H1 (cell line): ENCODE results near the gene CRYGN. TPM values are rescaled to one million over a fixed set of nuclear protein-coding genes. Genes with fewer than 3 reads are reported as not detected.

Experiments used
- CTCF ChIA-PET: fragments of 300-600 bp; sonication (Branson Sonifier 250); formaldehyde crosslinking; loops from one replicate; lab custom pipeline; 2021; ENCODE audit not compliant: partially characterized antibody; lab: Charles Lee
- POLR2A ChIA-PET: fragments of 300-600 bp; sonication (Branson Sonifier 250); formaldehyde crosslinking; loops from one replicate; lab custom pipeline; 2021; ENCODE audit warnings: inconsistent platforms; ENCODE audit not compliant: partially characterized antibody; lab: Charles Lee
- DNase-seq, 2 experiments: peaks; one replicate each; pipeline versions ENCODE4 v3.0.0 to v3.0.0-alpha.2; 2010 to 2022; ENCODE audit warnings: low spot score in 2 of 2, low read depth in 1 of 2, mixed read lengths in 1 of 2
- FAIRE-seq: peaks from 2 replicates; lab custom pipeline; 2011; peaks lifted over from hg19 to GRCh38; lab: Jason Lieb, UNC
- H2AFZ ChIP-seq: 2 replicates; pipeline ENCODE4 v1.8.1; 2012; ENCODE audit warnings: low read length, inconsistent platforms
- H2AK5ac ChIP-seq: 2 replicates; pipeline ENCODE4 v1.6.1; 2013; ENCODE audit warnings: low read depth, low read length
- H2BK120ac ChIP-seq: replicated peaks from 2 replicates; pipeline ENCODE3; 2013; ENCODE audit warnings: low read depth, low read length, inconsistent platforms
- H2BK12ac ChIP-seq: 2 replicates; pipeline ENCODE4 v1.6.1; 2013; ENCODE audit warnings: low read depth, low read length
- H2BK15ac ChIP-seq: 2 replicates; pipeline ENCODE4 v1.6.1; 2013; ENCODE audit warnings: low read length
- H2BK20ac ChIP-seq: 2 replicates; pipeline ENCODE4 v1.6.1; 2013; ENCODE audit warnings: low read length
- H2BK5ac ChIP-seq: 2 replicates; pipeline ENCODE4 v1.6.1; 2013; ENCODE audit warnings: low read depth, low read length
- H3K14ac ChIP-seq: 2 replicates; pipeline ENCODE4 v1.6.1; 2013; ENCODE audit warnings: inconsistent platforms; ENCODE audit not compliant: insufficient read length
- H3K18ac ChIP-seq: 2 replicates; pipeline ENCODE4 v1.6.1; 2013; ENCODE audit warnings: low read length; ENCODE audit errors: extremely low read depth
- H3K23ac ChIP-seq: 2 replicates; pipeline ENCODE4 v1.6.1; 2013; ENCODE audit warnings: inconsistent platforms; ENCODE audit not compliant: insufficient read length
- H3K23me2 ChIP-seq: 2 replicates; pipeline ENCODE4 v1.6.1; 2013; ENCODE audit warnings: low read depth, low read length
- H3K27ac ChIP-seq: 2 replicates; pipeline ENCODE4 v1.6.1; 2011; ENCODE audit warnings: low read depth, low read length, inconsistent platforms
- H3K27me3 ChIP-seq, 4 experiments: replicated peaks in 1 of 4; 1 replicate in 1 of 4; 2 replicates in 3 of 4; pipeline versions ENCODE4 v1.6.1 to v1.8.1; 2011 to 2013; ENCODE audit warnings: low read length in 3 of 4, mild to moderate bottlenecking in 3 of 4, inconsistent platforms in 2 of 4, mixed read lengths in 2 of 4, moderate library complexity in 1 of 4; ENCODE audit not compliant: control insufficient read depth in 3 of 4, insufficient read depth in 3 of 4; ENCODE audit errors: extremely low read depth in 1 of 4
- H3K36me3 ChIP-seq, 4 experiments: 2 replicates each; pipeline versions ENCODE4 v1.6.1 to v1.8.1; 2011 to 2013; ENCODE audit warnings: mild to moderate bottlenecking in 4 of 4, low read length in 3 of 4, moderate library complexity in 2 of 4, control low read depth in 1 of 4, inconsistent platforms in 1 of 4; ENCODE audit not compliant: insufficient read depth in 4 of 4, control insufficient read depth in 2 of 4
- H3K4ac ChIP-seq: replicated peaks from 2 replicates; pipeline ENCODE3; 2013; ENCODE audit warnings: low read length, low read depth, mixed read lengths, inconsistent platforms; ENCODE audit not compliant: insufficient read length
- H3K4me1 ChIP-seq, 4 experiments: replicated peaks in 1 of 4; 1 replicate in 1 of 4; 2 replicates in 3 of 4; pipeline versions ENCODE4 v1.6.1 to v1.8.1; 2011 to 2013; ENCODE audit warnings: low read length in 3 of 4, inconsistent platforms in 2 of 4, mixed read lengths in 1 of 4; ENCODE audit not compliant: insufficient read depth in 4 of 4, control insufficient read depth in 3 of 4
- H3K4me2 ChIP-seq, 2 experiments: 2 replicates each; pipeline versions ENCODE4 v1.6.1 to v1.8.1; 2011 to 2013; ENCODE audit warnings: low read depth in 2 of 2, low read length in 2 of 2, control low read depth in 1 of 2, inconsistent platforms in 1 of 2, mild to moderate bottlenecking in 1 of 2; ENCODE audit not compliant: insufficient read depth in 1 of 2
- H3K4me3 ChIP-seq, 4 experiments: fragments of 200-600, 300-600 bp in 1 of 4; sonication (generic), shearing (Covaris generic), sonication (Bioruptor Twin) in 1 of 4; 2 replicates each; pipeline versions ENCODE4 v1.5.1 to v1.8.1; 2011 to 2016; ENCODE audit warnings: low read length in 4 of 4, low read depth in 3 of 4, control low read depth in 2 of 4, inconsistent platforms in 2 of 4, mild to moderate bottlenecking in 2 of 4, mixed read lengths in 1 of 4, moderate library complexity in 1 of 4; ENCODE audit not compliant: insufficient read depth in 2 of 4; ENCODE audit errors: extremely low read depth in 1 of 4
- H3K56ac ChIP-seq: replicated peaks from 2 replicates; pipeline ENCODE3; 2013; ENCODE audit warnings: low read depth, mild to moderate bottlenecking, mixed read lengths, low read length, inconsistent platforms; ENCODE audit not compliant: insufficient read length
- H3K79me1 ChIP-seq: 2 replicates; pipeline ENCODE4 v1.6.1; 2013; ENCODE audit warnings: low read depth, low read length, control low read depth
- H3K79me2 ChIP-seq, 2 experiments: 2 replicates each; pipeline versions ENCODE4 v1.6.1 to v1.8.1; 2012 to 2013; ENCODE audit warnings: low read length in 2 of 2, mild to moderate bottlenecking in 2 of 2, inconsistent platforms in 1 of 2; ENCODE audit not compliant: insufficient read depth in 2 of 2, control insufficient read depth in 1 of 2
- H3K9ac ChIP-seq, 4 experiments: replicated peaks in 1 of 4; 1 replicate in 1 of 4; 2 replicates in 3 of 4; pipeline versions ENCODE4 v1.6.1 to v1.8.1; 2011 to 2013; ENCODE audit warnings: low read depth in 3 of 4, low read length in 3 of 4, control low read depth in 2 of 4, mild to moderate bottlenecking in 2 of 4, moderate library complexity in 2 of 4, inconsistent platforms in 1 of 4; ENCODE audit errors: extremely low read depth in 1 of 4
- H3K9me3 ChIP-seq, 2 experiments: 2 replicates each; pipeline versions ENCODE4 v1.6.1 to v1.8.1; 2012 to 2013; ENCODE audit warnings: mild to moderate bottlenecking in 2 of 2, moderate library complexity in 2 of 2, control low read depth in 1 of 2, inconsistent platforms in 1 of 2, low read depth in 1 of 2, low read length in 1 of 2, mixed read lengths in 1 of 2; ENCODE audit not compliant: insufficient read depth in 2 of 2
- H4K20me1 ChIP-seq, 2 experiments: replicated peaks in 1 of 2; 2 replicates each; pipeline versions ENCODE3 to v1.8.1; 2011 to 2013; ENCODE audit warnings: inconsistent platforms in 2 of 2, low read length in 2 of 2, mild to moderate bottlenecking in 1 of 2; ENCODE audit not compliant: insufficient read depth in 2 of 2, control insufficient read depth in 1 of 2
- H4K5ac ChIP-seq: 2 replicates; pipeline ENCODE4 v1.6.1; 2013; ENCODE audit warnings: low read length, low read depth, mixed read lengths, inconsistent platforms; ENCODE audit not compliant: insufficient read length
- H4K8ac ChIP-seq: 2 replicates; pipeline ENCODE4 v1.8.0; 2013; ENCODE audit warnings: mild to moderate bottlenecking, moderate library complexity, low read length, inconsistent platforms; ENCODE audit not compliant: insufficient read depth; ENCODE audit errors: extremely low read depth
- H4K91ac ChIP-seq: replicated peaks from 2 replicates; pipeline ENCODE3; 2013; ENCODE audit warnings: low read length, mixed read lengths, inconsistent platforms; ENCODE audit not compliant: insufficient read length
- BRCA1 ChIP-seq: IDR thresholded peaks from 2 replicates; pipeline ENCODE4 v1.6.1; 2012; ENCODE audit warnings: low read depth, low read length, improper control_type of control experiment
- CBX8 ChIP-seq: fragments of 300-800, 300-1000 bp; sonication (generic); IDR thresholded peaks from 2 replicates; pipeline ENCODE4 v1.7.1; 2016; ENCODE audit warnings: low read depth, low read length, borderline replicate concordance
- CEBPB ChIP-seq: IDR thresholded peaks from 2 replicates; pipeline ENCODE4 v1.6.1; 2012; ENCODE audit warnings: low read depth, low read length
- CTBP2 ChIP-seq: IDR thresholded peaks from 2 replicates; pipeline ENCODE4 v1.7.0; 2011; ENCODE audit warnings: borderline replicate concordance, mild to moderate bottlenecking, moderate library complexity, mixed read lengths, low read length; ENCODE audit not compliant: insufficient read depth, insufficient read length
- GABPA ChIP-seq: IDR thresholded peaks from 2 replicates; pipeline ENCODE4 v1.6.1; 2011; ENCODE audit warnings: mild to moderate bottlenecking, low read length, moderate library complexity, borderline replicate concordance; ENCODE audit not compliant: insufficient read depth
- JUN ChIP-seq: IDR thresholded peaks from 2 replicates; pipeline ENCODE4 v1.6.1; 2011; ENCODE audit warnings: low read depth, mild to moderate bottlenecking, improper control_type of control experiment, low read length
- NRF1 ChIP-seq: IDR thresholded peaks from 2 replicates; pipeline ENCODE4 v1.6.1; 2011; ENCODE audit warnings: mild to moderate bottlenecking, low read depth, low read length, improper control_type of control experiment
- SAP30 ChIP-seq: fragments of 300-600 bp; sonication (generic); IDR thresholded peaks from 2 replicates; pipeline ENCODE4 v1.7.1; 2012; ENCODE audit warnings: low read length, moderate library complexity, mild to moderate bottlenecking, inconsistent platforms; ENCODE audit not compliant: insufficient read depth, insufficient replicate concordance
- SRF ChIP-seq: IDR thresholded peaks from 2 replicates; pipeline ENCODE4 v1.6.1; 2011; ENCODE audit warnings: mild to moderate bottlenecking, low read depth, low read length, moderate library complexity
- WGBS, 2 experiments: shearing (Covaris generic) in 1 of 2; methylation state at CpG; one replicate each; pipeline versions ENCODE4 v1.1.6 to v1.1.7; 2013 to 2015; ENCODE audit warnings: low lambda C conversion rate in 2 of 2, mixed read lengths in 2 of 2, inconsistent platforms in 1 of 2, low coverage in 1 of 2, missing lambda C conversion rate in 1 of 2; ENCODE audit not compliant: insufficient replicate concordance in 2 of 2, insufficient coverage in 1 of 2, insufficient read length in 1 of 2; ENCODE audit errors: extremely low coverage in 1 of 2, missing lambda C conversion rate in 1 of 2; 5-methylcytosine and 5-hydroxymethylcytosine counted together
- polyA plus RNA-seq, 7 experiments: library from polyadenylated mRNA; depleted of rRNA in 3 of 7; stranded (reverse) in 5 of 7; unstranded in 2 of 7; fragments of >200 nt in 5 of 7; fragments of 200-250 nt in 2 of 7; gene quantifications; 1 replicate in 5 of 7; 2 replicates in 1 of 7; 4 replicates in 1 of 7; pipeline versions ENCODE4 v1.2.1 to v1.2.3, GENCODE V29; 2011 to 2013; ENCODE audit warnings: missing spikeins in 2 of 7, mixed read lengths in 2 of 7
- total RNA-seq: library from RNA; stranded (reverse); fragmentation: NEBNext Ultra II Directional; extraction: Animal tissue kit (Norgen Biotek cat#: 25700); gene quantifications from 2 replicates; pipeline ENCODE4 v1.2.1, GENCODE V29; 2021
- TF ChIP-seq, protein P1 (sequence below): IDR thresholded peaks from 2 replicates; pipeline ENCODE4 v1.6.1; 2011; ENCODE audit warnings: low read length, improper control_type of control experiment
- TF ChIP-seq, protein P2 (sequence below): IDR thresholded peaks from 2 replicates; pipeline ENCODE4 v1.6.1; 2012; ENCODE audit warnings: inconsistent platforms

Gene CRYGN
- total and polyA plus RNA-seq, 2 of the 8 experiments (the other 6 are each of a cell fraction or from before 2014, with no cell fraction given): 0.98 to 1.6 TPM

DNA sequence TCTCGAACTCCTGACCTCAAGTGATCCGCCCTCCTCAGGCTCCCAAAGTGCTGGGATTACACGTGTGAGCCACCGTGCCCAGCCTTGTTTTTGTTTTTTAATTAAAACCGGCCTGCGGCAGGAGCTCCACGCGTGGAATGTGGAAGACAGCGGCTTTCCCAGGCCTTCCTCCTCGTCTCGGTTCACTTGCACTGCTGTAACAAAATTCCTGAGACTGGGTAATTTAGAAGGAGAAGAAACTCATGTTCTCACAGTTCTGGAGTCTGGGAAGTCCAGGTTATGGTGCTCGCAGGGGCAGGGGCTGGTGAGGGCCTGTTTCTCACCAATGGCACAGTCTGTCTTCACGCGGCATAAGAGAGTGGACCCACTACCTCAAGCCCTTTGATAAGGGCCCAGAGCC is 14.4 kb upstream of the CRYGN start:
- H3K18ac ChIP-seq: no peak overlapping the region; the same call in none of the 2 replicates
- no peak overlapping the region for H2BK120ac ChIP-seq
- no peak overlapping the region for H3K27ac ChIP-seq
- no peak overlapping the region for H2AFZ ChIP-seq
- peak overlapping the region; percentile 52 for H4K91ac ChIP-seq
- WGBS, 2 experiments: 91% methylated on average over 14 of the region's 14 CpGs; no CpG with 5 or more reads in 1 of the 2 experiments
- H4K8ac ChIP-seq: no peak overlapping the region
- no peak overlapping the region for H3K14ac ChIP-seq
- DNase-seq: no peak
- no peaks in the 10 kb centered on the region for H3K79me2 ChIP-seq
- no peak overlapping the region for H3K56ac ChIP-seq
- TF ChIP-seq SAP30 (no peak), NRF1 (no peak), SRF (no peak), JUN (no peak), CBX8 (no peak), GABPA (no peak), CEBPB (no peak), CTBP2 (no peak), BRCA1 (no peak)
- TF ChIP-seq, protein P1, sequence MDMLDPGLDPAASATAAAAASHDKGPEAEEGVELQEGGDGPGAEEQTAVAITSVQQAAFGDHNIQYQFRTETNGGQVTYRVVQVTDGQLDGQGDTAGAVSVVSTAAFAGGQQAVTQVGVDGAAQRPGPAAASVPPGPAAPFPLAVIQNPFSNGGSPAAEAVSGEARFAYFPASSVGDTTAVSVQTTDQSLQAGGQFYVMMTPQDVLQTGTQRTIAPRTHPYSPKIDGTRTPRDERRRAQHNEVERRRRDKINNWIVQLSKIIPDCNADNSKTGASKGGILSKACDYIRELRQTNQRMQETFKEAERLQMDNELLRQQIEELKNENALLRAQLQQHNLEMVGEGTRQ: no peak
- TF ChIP-seq, protein P2, sequence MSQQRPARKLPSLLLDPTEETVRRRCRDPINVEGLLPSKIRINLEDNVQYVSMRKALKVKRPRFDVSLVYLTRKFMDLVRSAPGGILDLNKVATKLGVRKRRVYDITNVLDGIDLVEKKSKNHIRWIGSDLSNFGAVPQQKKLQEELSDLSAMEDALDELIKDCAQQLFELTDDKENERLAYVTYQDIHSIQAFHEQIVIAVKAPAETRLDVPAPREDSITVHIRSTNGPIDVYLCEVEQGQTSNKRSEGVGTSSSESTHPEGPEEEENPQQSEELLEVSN: no peak
- H3K4me1 ChIP-seq: peaks cover 4 to 31% (median 18%) of the 10 kb centered on the region in 4 experiments
- H3K9me3 ChIP-seq: peaks cover 3 to 10% of the 10 kb centered on the region in 2 experiments; a peak in 3 of 4 replicates
- H4K20me1 ChIP-seq: no peaks in the 10 kb centered on the region
- H3K27me3 ChIP-seq: no peaks in the 10 kb centered on the region; a peak in 1 of 7 replicates
- H3K79me1 ChIP-seq: no peaks in the 10 kb centered on the region
- H2BK20ac ChIP-seq: peak overlapping the region; percentile 80; the same call in 1 of the 2 replicates
- H2BK12ac ChIP-seq: peak overlapping the region; percentile 72; the same call in 1 of the 2 replicates
- no peak for FAIRE-seq
- no peak overlapping the region for H3K4me3 ChIP-seq
- no peaks in the 10 kb centered on the region for H3K23me2 ChIP-seq
- H3K4me2 ChIP-seq: no peak overlapping the region
- CTCF ChIA-PET: interaction anchor here (13.7 kb wide), 1 partner anchor 80 kb away, joined by 185 read pairs; no protein-coding TSS in a partner anchor
- H2BK5ac ChIP-seq: peak overlapping the region; percentile 60; the same call in 1 of the 2 replicates
- H2BK15ac ChIP-seq: no peak overlapping the region
- H3K36me3 ChIP-seq: no peaks in the 10 kb centered on the region
- no peak overlapping the region for H4K5ac ChIP-seq
- H3K23ac ChIP-seq: no peak overlapping the region
- H3K4ac ChIP-seq: no peak overlapping the region
- peak overlapping the region; percentile 84; the same call in 1 of the 2 replicates for H2AK5ac ChIP-seq
- POLR2A ChIA-PET: interaction anchor here (1.1 kb wide), 1 partner anchor 24 kb away, joined by 3 read pairs; no protein-coding TSS in a partner anchor
- H3K9ac ChIP-seq: no peak overlapping the region
